Effector memory CD8-positive, alpha-beta T cell (primary cell): Measurements from ENCODE around the gene EIF4G3.
"Not testable (repeated sequence)": the region's sequence is repeated elsewhere in the genome, so short reads cannot be mapped to it uniquely, and the experiment has no call there.

Source experiments
- ATAC-seq: fragments of 150-1000 bp; cut with Tn5 transposase; replicated peaks from 2 replicates; pipeline ENCODE4 v1.10.0; 2021; ENCODE audit warnings: mild to moderate bottlenecking, moderate library complexity
- DNase-seq, 3 experiments: peaks; one replicate each; pipeline ENCODE4 v3.0.0; 2021
- H3K27ac Mint-ChIP-seq, 2 donors: one replicate each; pipeline ENCODE4 v1.8.0; 2022; ENCODE audit warnings: mild to moderate bottlenecking in 2 of 2, mixed read lengths in 2 of 2, moderate library complexity in 2 of 2
- H3K27me3 Mint-ChIP-seq, 2 donors: one replicate each; pipeline ENCODE4 v1.8.0; 2022; ENCODE audit warnings: mixed read lengths in 2 of 2
- H3K36me3 Mint-ChIP-seq: one replicate; pipeline ENCODE4 v1.8.0; 2022; ENCODE audit warnings: mild to moderate bottlenecking, moderate library complexity, mixed read lengths; ENCODE audit not compliant: insufficient read depth
- H3K4me1 Mint-ChIP-seq, 2 donors: one replicate each; pipeline ENCODE4 v1.8.0; 2022; ENCODE audit warnings: low read depth in 2 of 2, mixed read lengths in 2 of 2
- H3K4me3 Mint-ChIP-seq, 2 donors: one replicate each; pipeline ENCODE4 v1.8.0; 2022; ENCODE audit warnings: mild to moderate bottlenecking in 2 of 2, mixed read lengths in 2 of 2, moderate library complexity in 2 of 2
- H3K9me3 Mint-ChIP-seq, 2 donors: one replicate each; pipeline ENCODE4 v1.8.0; 2022; ENCODE audit warnings: mixed read lengths in 2 of 2

Gene EIF4G3

GRCh38 chr1:21175324-21175669, 1.4 kb downstream of the EIF4G3 start:
- no peak for DNase-seq
- peaks cover 18 to 31% of the 10 kb centered on the region in 2 donors for H3K4me1 Mint-ChIP-seq
- H3K27me3 Mint-ChIP-seq, result no peaks in the 10 kb centered on the region
- peak overlapping the region; percentile 74 to 95 for H3K27ac Mint-ChIP-seq
- H3K36me3 Mint-ChIP-seq, result peaks cover 17% of the 10 kb centered on the region
- no peaks in the 10 kb centered on the region for H3K9me3 Mint-ChIP-seq
- H3K4me3 Mint-ChIP-seq, result peak overlapping the region; percentile 95 to 97
- no peak for ATAC-seq

DNA sequence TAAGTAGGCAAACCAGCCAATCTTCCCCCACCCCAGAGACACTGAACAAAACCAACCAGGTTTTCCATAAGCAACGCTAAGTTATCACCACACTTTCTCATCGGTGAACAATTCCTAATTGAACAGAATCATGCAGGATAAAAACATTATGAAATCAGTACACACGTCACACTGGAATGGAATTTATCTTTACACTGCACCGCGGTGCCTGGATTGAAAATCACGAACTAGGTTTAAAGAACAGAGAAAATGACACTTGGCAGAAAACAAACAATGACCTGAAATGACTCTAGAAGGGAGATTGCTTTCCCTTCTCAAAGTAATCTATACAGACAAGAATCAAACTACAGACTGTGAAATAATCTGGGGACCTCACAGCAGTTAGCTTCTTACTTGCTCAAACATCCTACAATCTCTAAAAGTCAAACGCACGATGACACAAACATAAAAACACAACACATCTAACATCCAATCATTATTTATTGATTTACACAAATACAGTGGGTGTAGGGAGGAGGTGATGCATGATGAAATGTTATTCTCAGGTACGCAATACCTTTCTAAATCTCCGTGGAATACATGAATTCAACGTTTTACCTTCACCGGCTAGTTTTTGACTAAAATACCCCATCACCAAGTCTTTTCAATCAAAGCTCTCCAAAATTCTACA, 1.9 kb downstream of the EIF4G3 start:
- Mint-ChIP-seq H3K9me3 (no peaks in the 10 kb centered on the region), H3K27me3 (no peaks in the 10 kb centered on the region), H3K36me3 (peaks cover 17% of the 10 kb centered on the region), H3K4me1 (peaks cover 18 to 31% of the 10 kb centered on the region in 2 donors), H3K27ac (peak overlapping the region; percentile 74 to 95), H3K4me3 (peak overlapping the region; percentile 95 to 97)
- DNase-seq (no peak), ATAC-seq (no peak)

DNA sequence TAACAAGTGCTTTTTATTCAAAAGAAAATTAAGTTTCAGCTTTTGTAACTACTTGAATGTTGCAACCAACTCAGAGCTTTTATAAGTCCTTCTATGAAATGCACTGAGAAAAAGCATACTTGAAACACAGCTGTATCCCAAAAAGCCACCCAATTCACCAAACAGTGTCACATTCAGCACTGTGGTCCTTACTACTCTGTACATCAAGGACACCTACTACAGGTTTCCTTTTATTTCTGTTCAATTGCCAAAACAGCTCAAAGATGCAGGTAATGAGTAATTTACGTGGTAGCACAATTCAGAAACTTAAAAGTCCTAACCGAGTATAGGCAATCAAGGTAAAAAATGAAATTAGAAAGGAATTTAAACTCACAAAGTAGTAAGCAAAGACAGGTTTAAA, 2.5 kb downstream of the EIF4G3 start:
- Mint-ChIP-seq H3K4me3 (peak overlapping the region in 1 of 2 donors; percentile 97), H3K4me1 (peaks cover 18 to 31% of the 10 kb centered on the region in 2 donors), H3K9me3 (no peaks in the 10 kb centered on the region), H3K27me3 (no peaks in the 10 kb centered on the region), H3K36me3 (peaks cover 22% of the 10 kb centered on the region), H3K27ac (peak overlapping the region in 1 of 2 donors; percentile 74)
- ATAC-seq (no peak), DNase-seq (no peak)

- DNase-seq, H3K27me3 Mint-ChIP-seq, H3K4me3 Mint-ChIP-seq, ATAC-seq, H3K9me3 Mint-ChIP-seq, H3K27ac Mint-ChIP-seq: not testable (repeated sequence)
- Mint-ChIP-seq H3K4me1 (peaks cover 18 to 31% of the 10 kb centered on the region in 2 donors), H3K36me3 (peaks cover 26% of the 10 kb centered on the region)
Measured at GRCh38 chr1:21173096-21173495, 3.6 kb downstream of the EIF4G3 start.

- H3K9me3 Mint-ChIP-seq, H3K4me3 Mint-ChIP-seq, H3K27me3 Mint-ChIP-seq, DNase-seq, ATAC-seq, H3K27ac Mint-ChIP-seq: not testable (repeated sequence)
- peaks cover 18 to 36% of the 10 kb centered on the region in 2 donors for H3K4me1 Mint-ChIP-seq
- peaks cover 23% of the 10 kb centered on the region for H3K36me3 Mint-ChIP-seq
Measured at GRCh38 chr1:21170837-21171236, 5.9 kb downstream of the EIF4G3 start.

DNA sequence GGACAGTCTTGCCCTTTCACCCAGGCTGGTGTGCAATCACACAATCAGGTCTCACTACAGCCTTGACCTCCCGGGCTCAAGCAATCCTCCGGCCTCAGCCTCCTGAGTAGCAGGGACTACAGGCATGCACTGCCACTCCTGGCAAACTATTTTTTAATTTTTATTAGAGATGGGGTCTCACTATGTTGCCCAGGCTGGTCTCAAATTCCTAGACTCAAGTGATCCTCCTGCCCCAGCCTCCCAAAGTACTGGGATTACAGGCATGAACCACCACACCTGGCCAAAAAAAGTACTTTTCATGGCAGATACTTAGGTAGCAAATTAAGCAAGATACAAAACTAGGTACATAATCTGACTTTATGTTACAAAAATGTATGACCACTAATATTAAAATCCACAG, 8.3 kb downstream of the EIF4G3 start:
- ATAC-seq (no peak), DNase-seq (no peak)
- peaks cover 6 to 31% of the 10 kb centered on the region in 2 donors for H3K4me1 Mint-ChIP-seq
- H3K27ac Mint-ChIP-seq, result no peak overlapping the region
- no peaks in the 10 kb centered on the region for H3K9me3 Mint-ChIP-seq
- H3K4me3 Mint-ChIP-seq, result no peak overlapping the region
- H3K27me3 Mint-ChIP-seq, result no peaks in the 10 kb centered on the region
- H3K36me3 Mint-ChIP-seq, result peaks cover 16% of the 10 kb centered on the region

GRCh38 chr1:21165646-21166045, 11.1 kb downstream of the EIF4G3 start:
- peak overlapping the region in 1 of 2 donors; percentile 84 for H3K27ac Mint-ChIP-seq
- no peak for DNase-seq

DNA sequence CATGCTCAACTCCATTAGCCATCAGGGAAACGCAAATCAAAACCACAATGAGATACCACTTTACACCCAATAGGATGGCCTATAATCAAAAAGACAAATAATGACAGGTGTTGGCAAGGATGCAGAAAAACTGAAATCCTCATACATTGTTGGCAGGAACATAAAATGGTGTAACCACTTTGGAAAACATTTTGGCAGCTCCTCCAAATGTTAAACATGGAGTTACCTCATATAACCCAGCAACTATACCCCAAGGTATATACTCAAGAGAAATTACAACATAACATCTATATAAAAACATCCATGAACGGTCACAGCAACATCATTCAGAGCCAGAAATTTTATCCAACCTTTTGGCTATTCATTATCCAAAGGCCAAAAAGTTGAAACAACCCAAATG, 11.6 kb downstream of the EIF4G3 start:
- Mint-ChIP-seq H3K4me1 (peaks cover 7 to 28% of the 10 kb centered on the region in 2 donors), H3K4me3 (no peak overlapping the region), H3K27me3 (no peaks in the 10 kb centered on the region), H3K36me3 (peaks cover 24% of the 10 kb centered on the region), H3K9me3 (no peaks in the 10 kb centered on the region), H3K27ac (peak overlapping the region in 1 of 2 donors; percentile 84)
- ATAC-seq (no peak), DNase-seq (no peak)

More at GRCh38 chr1:21165646-21166045, 11.1 kb downstream of the EIF4G3 start:
- Mint-ChIP-seq H3K4me1 (peaks cover 6 to 23% of the 10 kb centered on the region in 2 donors), H3K9me3 (no peaks in the 10 kb centered on the region), H3K36me3 (peaks cover 24% of the 10 kb centered on the region), H3K27me3 (no peaks in the 10 kb centered on the region), H3K4me3 (no peak overlapping the region)
- ATAC-seq, result no peak

DNA sequence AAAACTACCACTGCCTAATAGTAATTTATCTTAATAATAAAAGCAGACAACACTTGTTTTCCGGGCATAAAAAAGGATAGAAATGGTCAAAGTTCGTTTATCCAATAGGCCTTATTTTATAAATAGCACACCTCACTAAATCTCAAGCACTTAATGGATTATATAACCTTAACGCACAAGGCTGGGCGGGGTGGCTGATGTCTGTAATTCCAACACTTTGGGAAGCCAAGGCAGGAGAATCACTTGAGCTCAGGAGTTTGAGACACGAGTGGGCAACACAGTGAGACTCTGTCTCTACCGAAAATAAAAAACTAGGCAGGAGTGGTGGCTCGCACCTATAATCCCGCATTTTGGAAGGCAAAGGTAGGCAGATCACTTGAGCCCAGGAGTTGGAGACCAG, 12.4 kb downstream of the EIF4G3 start:
- Mint-ChIP-seq H3K4me3 (no peak overlapping the region), H3K27ac (peak overlapping the region in 1 of 2 donors; percentile 5), H3K27me3 (no peaks in the 10 kb centered on the region), H3K9me3 (no peaks in the 10 kb centered on the region), H3K4me1 (peaks cover 7 to 30% of the 10 kb centered on the region in 2 donors), H3K36me3 (peaks cover 24% of the 10 kb centered on the region)
- ATAC-seq (no peak), DNase-seq (no peak)

- no peak overlapping the region for H3K27ac Mint-ChIP-seq
- H3K4me3 Mint-ChIP-seq, result no peak overlapping the region
Measured at GRCh38 chr1:21162740-21163464, 13.8 kb downstream of the EIF4G3 start.

DNA sequence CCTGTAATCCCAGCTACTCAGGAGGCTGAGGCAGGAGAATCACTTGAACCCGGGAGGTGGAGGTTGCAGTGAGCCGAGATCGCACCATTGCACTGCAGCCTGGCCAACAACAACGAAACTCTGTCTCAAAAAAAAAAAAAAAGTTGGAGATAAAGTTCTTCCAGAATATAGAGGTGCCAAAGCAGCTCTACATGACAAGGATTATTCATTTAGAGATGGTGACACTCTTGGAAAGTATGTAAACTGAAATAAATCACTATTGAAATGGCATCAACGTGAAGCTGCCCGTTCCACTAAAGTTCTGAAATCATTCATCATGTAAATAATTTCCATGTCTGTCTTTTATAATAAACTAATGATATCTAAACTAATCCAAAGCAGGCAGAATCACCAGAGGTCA, 14.9 kb downstream of the EIF4G3 start:
- H3K27ac Mint-ChIP-seq, result no peak overlapping the region
- peaks cover 12% of the 10 kb centered on the region for H3K36me3 Mint-ChIP-seq
- H3K4me1 Mint-ChIP-seq, result peaks cover 17 to 45% of the 10 kb centered on the region in 2 donors
- no peaks in the 10 kb centered on the region for H3K27me3 Mint-ChIP-seq
- DNase-seq, result no peak
- no peak overlapping the region for H3K4me3 Mint-ChIP-seq
- ATAC-seq, result no peak
- H3K9me3 Mint-ChIP-seq, result no peaks in the 10 kb centered on the region

More at GRCh38 chr1:21162740-21163464, 13.8 kb downstream of the EIF4G3 start:
- Mint-ChIP-seq H3K27me3 (no peaks in the 10 kb centered on the region), H3K36me3 (peaks cover 18% of the 10 kb centered on the region), H3K4me1 (peaks cover 11 to 40% of the 10 kb centered on the region in 2 donors), H3K9me3 (no peaks in the 10 kb centered on the region)
- no peak for ATAC-seq
- no peak for DNase-seq

- no peak overlapping the region for H3K4me3 Mint-ChIP-seq
- H3K9me3 Mint-ChIP-seq, result no peaks in the 10 kb centered on the region
- DNase-seq (no peak), ATAC-seq (no peak)
- no peaks in the 10 kb centered on the region for H3K27me3 Mint-ChIP-seq
- H3K27ac Mint-ChIP-seq, result peak overlapping the region in 1 of 2 donors; percentile 13
- peaks cover 17 to 45% of the 10 kb centered on the region in 2 donors for H3K4me1 Mint-ChIP-seq
- H3K36me3 Mint-ChIP-seq, result peaks cover 20% of the 10 kb centered on the region
Measured at GRCh38 chr1:21160263-21160796, 16.4 kb downstream of the EIF4G3 start.

DNA sequence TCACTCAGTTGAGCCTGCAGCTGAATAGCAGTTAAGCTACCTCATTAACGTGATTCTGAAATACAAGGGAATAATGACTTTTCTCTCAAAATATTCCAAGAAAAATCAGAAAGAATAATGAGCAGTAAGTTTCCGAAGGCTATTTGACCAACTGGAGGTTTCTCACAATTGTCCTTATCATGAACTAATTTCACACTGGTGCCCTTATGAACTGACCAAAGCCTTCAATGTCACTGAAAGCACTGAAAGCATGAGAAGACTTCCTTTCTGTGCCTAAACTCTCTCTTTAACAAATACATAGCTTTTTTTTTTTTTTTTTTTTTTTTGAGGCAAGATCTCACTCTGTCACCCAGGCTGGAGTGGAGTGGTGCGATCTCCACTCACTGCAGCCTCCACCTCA, 18.8 kb downstream of the EIF4G3 start:
- DNase-seq (no peak), ATAC-seq (no peak)
- Mint-ChIP-seq H3K4me3 (no peak overlapping the region), H3K4me1 (peaks cover 15 to 34% of the 10 kb centered on the region in 2 donors), H3K27me3 (no peaks in the 10 kb centered on the region), H3K27ac (no peak overlapping the region), H3K36me3 (peaks cover 26% of the 10 kb centered on the region), H3K9me3 (no peaks in the 10 kb centered on the region)

DNA sequence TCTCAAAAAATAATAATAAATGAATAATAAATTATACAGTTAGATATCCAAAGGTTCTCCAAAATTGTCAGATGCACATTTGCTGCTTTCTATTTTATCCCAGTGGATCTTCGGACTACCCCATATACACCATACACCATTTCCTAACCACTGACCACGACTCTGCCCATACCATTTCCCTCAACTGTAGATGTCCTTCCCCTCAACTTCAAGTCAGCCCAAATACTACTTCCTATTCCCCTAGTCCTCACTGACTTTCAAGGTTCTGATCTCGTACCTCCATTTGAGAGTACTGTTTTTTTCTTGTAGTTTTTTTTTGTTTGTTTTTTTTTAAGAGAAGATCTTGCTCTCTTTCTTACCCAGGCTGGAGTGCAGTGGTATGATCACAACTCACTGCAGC, 19.6 kb downstream of the EIF4G3 start:
- H3K9me3 Mint-ChIP-seq, result no peaks in the 10 kb centered on the region
- no peak overlapping the region for H3K4me3 Mint-ChIP-seq
- H3K36me3 Mint-ChIP-seq, result peaks cover 27% of the 10 kb centered on the region
- peaks cover 15 to 34% of the 10 kb centered on the region in 2 donors for H3K4me1 Mint-ChIP-seq
- H3K27ac Mint-ChIP-seq, result peak overlapping the region in 1 of 2 donors; percentile 57
- DNase-seq, result no peak
- no peak for ATAC-seq
- H3K27me3 Mint-ChIP-seq, result no peaks in the 10 kb centered on the region
